Body of pancreas (tissue), 4 donors: ENCODE results near the gene CTBS. TPM values are rescaled to one million over a fixed set of nuclear protein-coding genes. Genes with fewer than 3 reads are reported as not detected.
A peak's percentile ranks its signal among the peaks of the same experiment; 100 is the strongest.

Experiments
- ATAC-seq: fragments of 150-250 bp; one replicate; pipeline ENCODE4 v1.9.1; 2016
- DNase-seq, 4 donors: peaks; one replicate each; pipeline ENCODE4 v3.0.0-alpha.2; 2019
- H3K27ac ChIP-seq, 4 donors: fragments of 200-600 bp; sonication (generic); 1 replicate in 3 of 4; 2 replicates in 1 of 4; pipeline versions ENCODE4 v1.5.1 to v1.6.1; 2016 to 2019; ENCODE audit warnings: mild to moderate bottlenecking in 1 of 4, mixed read lengths in 1 of 4, moderate library complexity in 1 of 4
- H3K27me3 ChIP-seq, 2 donors: fragments of 200-600 bp; sonication (generic); one replicate each; pipeline ENCODE4 v1.6.0; 2016; ENCODE audit warnings: mild to moderate bottlenecking in 1 of 2
- H3K36me3 ChIP-seq, 2 donors: fragments of 200-600 bp; sonication (generic); replicated peaks in 1 of 2; 2 replicates each; pipeline ENCODE4 v1.5.1; 2016; ENCODE audit warnings: low read depth in 2 of 2; ENCODE audit not compliant: insufficient read depth in 1 of 2
- H3K4me1 ChIP-seq: fragments of 200-600 bp; sonication (generic); one replicate; pipeline ENCODE4 v1.6.0; 2016
- H3K4me3 ChIP-seq, 2 donors: fragments of 200-600 bp; sonication (generic); 1 replicate in 1 of 2; 2 replicates in 1 of 2; pipeline ENCODE4 v1.5.1; 2016 to 2019
- H3K9me3 ChIP-seq, 3 donors: fragments of 200-600 bp; sonication (generic); 1 replicate in 2 of 3; 2 replicates in 1 of 3; pipeline ENCODE4 v1.5.1; 2016
- POLR2A ChIP-seq, 3 donors: fragments of 450-650 bp; IDR thresholded peaks; one replicate each; pipeline ENCODE4 v1.6.1; 2016; ENCODE audit warnings: antibody characterized with exemption in 3 of 3, mild to moderate bottlenecking in 2 of 3
- WGBS, 2 donors: methylation state at CpG; one replicate each; pipeline ENCODE4 v1.1.5; 2017; 5-methylcytosine and 5-hydroxymethylcytosine counted together
- intact Hi-C: fragments of 100-400 bp; cut with DNase I; formaldehyde crosslinking; loops from one replicate; pipeline ENCODE4 v1.15.1; 2023
- total RNA-seq, 2 donors: library from RNA; depleted of rRNA; stranded (reverse); fragments of >200 nt; gene quantifications; one replicate each; pipeline ENCODE4 v1.1.0, GENCODE V29; 2016
- TF ChIP-seq, protein P1 (sequence below), 7 experiments: fragments of 450-650 bp in 4 of 7; fragments of 200-600 bp in 3 of 7; sonication (generic) in 3 of 7; IDR thresholded peaks; one replicate each; pipeline ENCODE4 v1.5.1; 2016 to 2019; ENCODE audit warnings: antibody characterized with exemption in 7 of 7

The CTBS gene
- total RNA-seq, 2 donors from 2014 or later, result 13.5 to 15.5 TPM

GRCh38 chr1:84587099-84587498, 12.9 kb upstream of the CTBS start:
- ATAC-seq (no peak), DNase-seq (no peak)
- Histone ChIP-seq H3K27me3 (no peaks in the 10 kb centered on the region), H3K27ac (no peak overlapping the region), H3K9me3 (no peaks in the 10 kb centered on the region), H3K36me3 (no peaks in the 10 kb centered on the region), H3K4me3 (no peak overlapping the region), H3K4me1 (no peaks in the 10 kb centered on the region)
- intact Hi-C loops, result no loop called here
- TF ChIP-seq, protein P1, sequence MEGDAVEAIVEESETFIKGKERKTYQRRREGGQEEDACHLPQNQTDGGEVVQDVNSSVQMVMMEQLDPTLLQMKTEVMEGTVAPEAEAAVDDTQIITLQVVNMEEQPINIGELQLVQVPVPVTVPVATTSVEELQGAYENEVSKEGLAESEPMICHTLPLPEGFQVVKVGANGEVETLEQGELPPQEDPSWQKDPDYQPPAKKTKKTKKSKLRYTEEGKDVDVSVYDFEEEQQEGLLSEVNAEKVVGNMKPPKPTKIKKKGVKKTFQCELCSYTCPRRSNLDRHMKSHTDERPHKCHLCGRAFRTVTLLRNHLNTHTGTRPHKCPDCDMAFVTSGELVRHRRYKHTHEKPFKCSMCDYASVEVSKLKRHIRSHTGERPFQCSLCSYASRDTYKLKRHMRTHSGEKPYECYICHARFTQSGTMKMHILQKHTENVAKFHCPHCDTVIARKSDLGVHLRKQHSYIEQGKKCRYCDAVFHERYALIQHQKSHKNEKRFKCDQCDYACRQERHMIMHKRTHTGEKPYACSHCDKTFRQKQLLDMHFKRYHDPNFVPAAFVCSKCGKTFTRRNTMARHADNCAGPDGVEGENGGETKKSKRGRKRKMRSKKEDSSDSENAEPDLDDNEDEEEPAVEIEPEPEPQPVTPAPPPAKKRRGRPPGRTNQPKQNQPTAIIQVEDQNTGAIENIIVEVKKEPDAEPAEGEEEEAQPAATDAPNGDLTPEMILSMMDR (IDR thresholded peaks at IDR 0.05), result no peak
- no peak for TF ChIP-seq POLR2A (IDR thresholded peaks at IDR 0.05)
- 73 to 84% methylated on average over 3 of the region's 3 CpGs for WGBS, 2 donors

GRCh38 chr1:84585803-84586202, 11.6 kb upstream of the CTBS start:
- TF ChIP-seq POLR2A (IDR thresholded peaks at IDR 0.05), result no peak
- TF ChIP-seq, protein P1 (IDR thresholded peaks at IDR 0.05), result no peak
- ATAC-seq (no peak), DNase-seq (no peak)
- Histone ChIP-seq H3K4me3 (no peak overlapping the region), H3K4me1 (no peaks in the 10 kb centered on the region), H3K27ac (no peak overlapping the region), H3K36me3 (no peaks in the 10 kb centered on the region), H3K27me3 (no peaks in the 10 kb centered on the region), H3K9me3 (no peaks in the 10 kb centered on the region)
- intact Hi-C loops, result no loop called here
- 0% methylated on average over 1 of the region's 1 CpG for WGBS, 2 donors

- intact Hi-C loops, result no loop called here
- H3K27ac ChIP-seq, result no peak overlapping the region
- no peak for DNase-seq
- H3K4me3 ChIP-seq, result no peak overlapping the region
- WGBS, 2 donors, result 90 to 93% methylated on average over 2 of the region's 2 CpGs
- H3K4me1 ChIP-seq, result no peaks in the 10 kb centered on the region
- H3K36me3 ChIP-seq, result no peaks in the 10 kb centered on the region
- TF ChIP-seq, protein P1 (IDR thresholded peaks at IDR 0.05), result no peak
- TF ChIP-seq POLR2A (IDR thresholded peaks at IDR 0.05), result no peak
- no peaks in the 10 kb centered on the region for H3K27me3 ChIP-seq
- no peaks in the 10 kb centered on the region for H3K9me3 ChIP-seq
- ATAC-seq, result no peak
These were observed 9.9 kb upstream of the CTBS start for GRCh38 chr1:84584126-84584525.

DNA sequence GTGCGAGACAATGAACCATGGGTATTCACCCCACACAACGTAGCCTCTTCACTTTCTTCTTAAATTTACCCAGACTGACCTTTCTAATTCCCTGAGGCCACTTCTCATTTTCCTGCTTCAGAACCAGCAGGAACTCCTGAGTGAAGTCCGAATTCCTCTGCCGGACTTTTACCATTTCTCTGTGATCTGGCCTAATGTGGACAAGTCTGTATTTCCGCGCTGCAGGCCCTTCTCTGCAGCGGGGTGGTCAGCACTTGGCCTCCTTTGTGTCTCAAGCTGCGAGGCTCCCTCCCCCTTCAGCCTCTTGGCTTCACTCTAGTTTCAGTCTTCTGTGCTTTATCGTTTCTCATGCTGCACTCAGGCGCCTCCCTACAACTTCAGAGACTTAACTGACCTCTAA, 9.4 kb upstream of the CTBS start:
- ATAC-seq (no peak), DNase-seq (no peak)
- no peaks in the 10 kb centered on the region for H3K4me1 ChIP-seq
- no peak overlapping the region for H3K27ac ChIP-seq
- no peak overlapping the region for H3K4me3 ChIP-seq
- intact Hi-C loops, result no loop called here
- H3K9me3 ChIP-seq, result no peaks in the 10 kb centered on the region
- 90% methylated on average over 10 of the region's 10 CpGs for WGBS, 2 donors
- H3K27me3 ChIP-seq, result no peaks in the 10 kb centered on the region
- no peak for TF ChIP-seq POLR2A (IDR thresholded peaks at IDR 0.05)
- TF ChIP-seq, protein P1 (IDR thresholded peaks at IDR 0.05), result no peak
- no peaks in the 10 kb centered on the region for H3K36me3 ChIP-seq

GRCh38 chr1:84582802-84583587, 8.8 kb upstream of the CTBS start:
- Histone ChIP-seq H3K27me3 (no peaks in the 10 kb centered on the region), H3K36me3 (no peaks in the 10 kb centered on the region), H3K27ac (no peak overlapping the region), H3K4me1 (no peaks in the 10 kb centered on the region), H3K4me3 (no peak overlapping the region), H3K9me3 (no peaks in the 10 kb centered on the region)
- DNase-seq (peak in 1 of 4 donors; percentile 8), ATAC-seq (no peak)
- TF ChIP-seq, protein P1 (IDR thresholded peaks at IDR 0.05), result no peak
- no peak for TF ChIP-seq POLR2A (IDR thresholded peaks at IDR 0.05)
- intact Hi-C loops, result no loop called here
- WGBS, 2 donors, result 76 to 78% methylated on average over 7 of the region's 7 CpGs
